CD4-positive, alpha-beta T cell treated with Interferon alpha-2 for 1 hour (primary cell): ENCODE measurements around the gene GPR176.
"Not testable (repeated sequence)": the region's sequence is repeated elsewhere in the genome, so short reads cannot be mapped to it uniquely, and the experiment has no call there.

Experiments used
- DNase-seq, 2 donors: peaks; one replicate each; pipeline ENCODE4 v3.0.0-alpha.2; 2020 to 2022

GPR176 gene

GRCh38 chr15:39935241-39935640, 15.2 kb upstream of the GPR176 start:
- DNase-seq, result no peak

GRCh38 chr15:39934397-39935071, 14.5 kb upstream of the GPR176 start:
- no peak for DNase-seq

- DNase-seq, result no peak
These were observed 11.5 kb upstream of the GPR176 start for GRCh38 chr15:39931615-39932014.

- DNase-seq, result no peak
These were observed 6.5 kb upstream of the GPR176 start for GRCh38 chr15:39926526-39926925.

GRCh38 chr15:39925112-39925842, 5.2 kb upstream of the GPR176 start:
- no peak for DNase-seq

- DNase-seq, result no peak
These were observed 4.4 kb upstream of the GPR176 start for GRCh38 chr15:39924437-39924836.

- no peak for DNase-seq
These were observed 2.5 kb upstream of the GPR176 start for GRCh38 chr15:39922462-39923092.

- DNase-seq, result no peak
These were observed 1.2 kb upstream of the GPR176 start for GRCh38 chr15:39921274-39921638.

GRCh38 chr15:39920510-39921273, 626 bp upstream of the GPR176 start:
- peak; percentile 69 to 77 for DNase-seq

- DNase-seq, result no peak
These were observed 687 bp downstream of the GPR176 start for GRCh38 chr15:39919411-39919747.

- DNase-seq, result no peak
These were observed 1.2 kb downstream of the GPR176 start for GRCh38 chr15:39918688-39919385.

- DNase-seq, result no peak
These were observed 5.1 kb downstream of the GPR176 start for GRCh38 chr15:39914977-39915376.

GRCh38 chr15:39909007-39909406, 11.1 kb downstream of the GPR176 start:
- DNase-seq, result no peak

- DNase-seq, result no peak
These were observed 11.9 kb downstream of the GPR176 start for GRCh38 chr15:39908186-39908585.

GRCh38 chr15:39907216-39907615, 12.8 kb downstream of the GPR176 start:
- DNase-seq, result no peak

GRCh38 chr15:39904115-39904514, 16.0 kb downstream of the GPR176 start:
- no peak for DNase-seq

GRCh38 chr15:39898317-39898716, 21.7 kb downstream of the GPR176 start:
- no peak for DNase-seq

- DNase-seq, result no peak
These were observed 23.2 kb downstream of the GPR176 start for GRCh38 chr15:39896846-39897245.

GRCh38 chr15:39896101-39896500, 24.0 kb downstream of the GPR176 start:
- DNase-seq, result no peak

- not testable (repeated sequence) for DNase-seq
These were observed 27.0 kb downstream of the GPR176 start for GRCh38 chr15:39893051-39893450.

GRCh38 chr15:39892418-39892817, 27.6 kb downstream of the GPR176 start:
- DNase-seq, result no peak

- DNase-seq, result no peak
These were observed 29.4 kb downstream of the GPR176 start for GRCh38 chr15:39890621-39891020.

- no peak for DNase-seq
These were observed 30.5 kb downstream of the GPR176 start for GRCh38 chr15:39889601-39890000.
